GM21723 (cell line): ENCODE data around the gene CDHR1.

ENCODE experiments used
- ATAC-seq: cut with Tn5 transposase; IDR thresholded peaks from one replicate; pipeline ENCODE4 v1.9.1; 2021; ENCODE audit warnings: mild to moderate bottlenecking, moderate library complexity; ENCODE audit not compliant: unreplicated experiment

CDHR1 gene

DNA sequence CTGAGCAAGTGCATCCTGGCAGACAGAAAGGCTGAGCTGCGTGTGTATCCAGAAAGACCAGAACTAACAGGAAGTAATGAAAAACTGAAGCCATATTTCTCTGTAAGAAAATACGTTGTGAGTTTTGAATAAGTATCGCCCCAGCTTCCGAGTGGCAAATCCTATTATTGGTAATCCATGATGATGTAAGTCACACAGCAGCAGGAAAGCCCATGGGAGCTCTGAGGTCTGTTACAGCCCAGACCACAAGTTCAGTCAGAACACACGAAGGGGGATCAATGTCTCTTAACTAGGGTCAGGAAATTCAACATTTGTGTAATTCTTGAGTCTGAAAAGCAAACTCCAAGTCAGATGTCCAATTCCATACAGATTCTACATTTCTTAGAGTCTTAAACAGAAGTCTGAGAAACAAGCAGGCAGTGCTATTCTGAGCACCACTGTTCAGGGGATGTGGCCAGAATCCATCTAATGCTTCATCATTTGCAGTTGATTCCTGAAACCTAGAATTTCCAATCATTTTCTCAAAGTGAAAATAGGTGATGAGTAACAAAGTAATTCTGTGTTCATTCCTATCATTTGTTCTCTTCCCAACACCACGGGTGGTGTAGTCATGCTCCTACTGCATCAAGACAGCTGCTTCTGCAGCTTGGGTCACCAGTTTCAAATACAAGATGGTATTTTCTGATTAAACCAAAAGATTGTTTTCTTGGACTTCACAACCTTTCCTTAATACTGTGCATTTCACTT is 31.3 kb downstream of the CDHR1 start, which contains the start of gene LRIT2:
LRIT2 (minus strand) TSS at position 118 of the 747 bp plus-strand sequence; CDS start at position 94, 24 bp downstream.
- no peak for ATAC-seq

DNA sequence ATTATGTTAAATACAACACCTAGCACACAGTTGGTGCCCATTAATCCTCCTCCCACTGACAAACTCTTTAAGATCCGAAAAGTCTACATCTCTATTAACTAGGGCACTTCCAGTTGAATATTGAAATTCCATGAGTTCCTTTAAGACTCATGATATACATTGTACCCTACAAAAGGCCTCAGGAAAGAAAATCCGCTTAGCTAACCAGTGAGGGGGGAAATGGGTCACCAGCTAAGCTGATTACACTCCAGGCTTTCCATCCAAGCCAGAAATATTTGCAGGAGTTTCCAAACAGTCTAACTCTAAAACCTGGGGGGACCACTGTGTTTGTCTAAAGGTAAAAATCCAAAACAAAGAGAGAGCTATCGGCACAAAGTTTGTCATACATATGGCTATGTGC is 32.3 kb downstream of the CDHR1 start:
- no peak for ATAC-seq

DNA sequence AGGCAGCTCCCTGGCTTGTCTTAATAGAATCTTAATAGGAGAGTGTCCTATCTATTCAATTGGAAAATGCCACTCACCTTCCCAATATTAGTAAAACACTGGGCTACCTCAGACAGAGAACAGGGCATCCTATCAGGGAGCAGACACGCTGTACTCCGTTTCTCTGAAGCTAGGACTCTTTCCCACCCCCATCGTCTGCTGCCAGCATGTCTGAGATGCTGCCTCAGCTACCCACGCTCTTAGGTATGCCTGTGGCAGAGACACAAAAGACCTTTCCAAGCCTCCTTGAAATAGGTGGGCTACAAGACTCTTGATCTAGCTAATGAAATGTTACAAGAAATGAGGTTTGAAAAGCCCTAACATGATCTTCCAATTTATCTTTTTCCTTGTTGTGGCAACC is 33.5 kb downstream of the CDHR1 start:
- ATAC-seq, result no peak

DNA sequence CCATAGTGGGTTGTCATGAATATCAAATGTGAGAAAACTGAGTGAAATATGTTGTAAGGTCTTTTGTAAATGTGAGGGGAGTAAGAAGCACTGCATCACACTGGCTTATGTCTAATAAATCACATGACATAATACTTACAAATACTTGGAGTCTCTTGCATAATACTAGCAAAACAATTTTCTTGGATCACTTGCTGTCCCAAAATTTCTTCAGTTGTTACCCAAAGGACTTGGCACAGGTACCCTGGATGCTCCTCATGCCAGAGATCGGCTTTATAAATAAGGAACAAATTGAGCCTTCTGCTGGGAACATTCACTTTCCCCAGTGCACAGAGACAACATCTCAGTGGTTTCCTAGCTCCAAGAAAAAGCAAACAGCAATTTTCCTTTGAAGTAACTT is 36.0 kb downstream of the CDHR1 start:
- ATAC-seq, result no peak

DNA sequence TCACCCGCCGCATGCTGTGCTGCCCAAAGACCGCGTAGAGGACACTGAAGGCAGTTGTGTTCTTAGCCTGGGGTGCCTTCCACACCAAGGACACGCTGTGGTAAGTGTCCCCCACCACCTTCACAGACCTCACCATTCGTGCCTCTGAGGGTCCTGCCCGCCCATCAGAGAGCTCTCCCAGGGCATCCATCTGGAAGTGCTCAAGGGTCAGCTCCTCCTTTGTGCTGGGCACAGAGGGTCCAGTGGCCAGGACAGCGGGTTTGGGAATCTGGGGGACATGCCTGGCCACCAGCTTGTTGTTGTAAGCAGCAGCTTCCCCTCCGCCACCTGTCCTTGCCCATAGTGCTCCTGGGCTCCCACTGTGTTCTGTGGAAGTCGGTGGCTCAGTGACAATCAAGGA is 38.0 kb downstream of the CDHR1 start:
- ATAC-seq, result no peak

DNA sequence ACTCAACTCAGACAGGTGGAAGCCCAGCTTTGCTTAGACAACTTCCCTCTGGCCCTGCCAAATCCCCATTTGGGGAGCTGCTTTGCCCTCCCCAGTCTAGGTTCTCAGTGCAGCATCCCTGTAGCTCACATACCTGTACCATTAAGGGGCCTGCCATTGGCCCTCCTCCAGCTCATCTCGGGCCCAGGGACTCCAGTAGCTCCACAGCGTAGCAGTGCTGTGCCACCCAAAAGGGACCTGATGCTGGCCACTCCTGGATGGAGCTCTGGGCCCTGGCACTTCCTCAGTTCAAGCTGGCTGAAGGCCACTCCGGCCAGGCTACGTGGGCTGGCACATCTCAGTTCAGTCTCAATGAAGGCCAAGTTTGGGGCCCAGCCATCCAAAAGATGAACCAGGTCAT is 39.6 kb downstream of the CDHR1 start:
- ATAC-seq, result no peak

DNA sequence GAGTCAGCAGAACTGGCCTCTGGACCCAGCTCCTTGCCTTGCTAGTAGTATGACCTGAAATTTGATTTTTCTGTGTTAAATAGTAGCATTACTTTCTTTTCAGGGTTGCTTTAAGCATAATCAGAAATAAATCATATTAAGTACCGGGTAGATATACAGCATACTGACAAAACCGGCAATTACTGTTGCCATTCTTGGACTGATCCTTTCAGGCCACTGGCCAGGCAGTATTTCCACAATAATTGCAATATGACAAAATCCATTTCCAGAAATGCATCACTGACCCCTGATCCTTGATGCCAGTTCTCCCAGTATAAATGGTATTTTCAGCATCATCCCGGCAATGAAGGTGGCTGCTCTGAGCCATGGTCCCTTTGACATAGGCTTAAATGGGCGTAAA is 40.1 kb downstream of the CDHR1 start:
- ATAC-seq, result no peak

DNA sequence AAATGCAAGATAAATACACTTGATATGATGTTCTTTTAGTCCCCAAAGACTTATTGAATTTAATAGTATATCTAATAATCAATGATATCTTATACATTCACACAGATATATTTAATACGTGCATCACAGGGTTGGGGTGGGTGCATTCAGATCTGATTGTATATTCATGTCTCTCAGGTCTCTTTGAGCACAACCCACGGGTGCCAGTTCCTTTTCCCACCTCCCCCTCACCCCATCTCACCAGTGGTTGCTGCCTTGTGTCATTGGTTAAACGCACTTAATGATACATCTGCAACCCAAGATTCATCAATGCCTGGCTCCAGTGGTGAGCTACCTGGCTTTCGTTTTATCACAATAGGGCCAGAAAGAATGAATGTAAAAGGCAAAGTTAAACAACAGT is 40.8 kb downstream of the CDHR1 start:
- no peak for ATAC-seq

DNA sequence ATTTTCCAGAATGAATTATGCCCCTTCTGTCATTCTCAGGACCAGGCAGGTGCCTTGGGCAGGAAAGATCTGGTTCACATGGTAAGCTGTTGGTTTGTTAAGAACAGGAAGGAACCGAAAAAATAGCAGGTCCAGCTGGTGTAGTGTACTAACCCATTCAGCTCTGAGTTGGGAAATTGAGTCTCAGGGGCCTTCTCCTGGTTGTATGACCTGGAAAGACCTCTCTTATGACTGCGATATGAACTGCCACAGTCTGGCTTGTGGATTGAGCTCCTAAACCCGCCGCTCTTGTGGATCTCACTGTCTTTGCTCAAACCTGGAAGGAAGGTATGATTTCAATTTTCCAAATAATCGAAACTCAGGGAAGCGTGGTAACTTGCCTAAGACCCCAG is 42.5 kb downstream of the CDHR1 start:
- ATAC-seq, result no peak

DNA sequence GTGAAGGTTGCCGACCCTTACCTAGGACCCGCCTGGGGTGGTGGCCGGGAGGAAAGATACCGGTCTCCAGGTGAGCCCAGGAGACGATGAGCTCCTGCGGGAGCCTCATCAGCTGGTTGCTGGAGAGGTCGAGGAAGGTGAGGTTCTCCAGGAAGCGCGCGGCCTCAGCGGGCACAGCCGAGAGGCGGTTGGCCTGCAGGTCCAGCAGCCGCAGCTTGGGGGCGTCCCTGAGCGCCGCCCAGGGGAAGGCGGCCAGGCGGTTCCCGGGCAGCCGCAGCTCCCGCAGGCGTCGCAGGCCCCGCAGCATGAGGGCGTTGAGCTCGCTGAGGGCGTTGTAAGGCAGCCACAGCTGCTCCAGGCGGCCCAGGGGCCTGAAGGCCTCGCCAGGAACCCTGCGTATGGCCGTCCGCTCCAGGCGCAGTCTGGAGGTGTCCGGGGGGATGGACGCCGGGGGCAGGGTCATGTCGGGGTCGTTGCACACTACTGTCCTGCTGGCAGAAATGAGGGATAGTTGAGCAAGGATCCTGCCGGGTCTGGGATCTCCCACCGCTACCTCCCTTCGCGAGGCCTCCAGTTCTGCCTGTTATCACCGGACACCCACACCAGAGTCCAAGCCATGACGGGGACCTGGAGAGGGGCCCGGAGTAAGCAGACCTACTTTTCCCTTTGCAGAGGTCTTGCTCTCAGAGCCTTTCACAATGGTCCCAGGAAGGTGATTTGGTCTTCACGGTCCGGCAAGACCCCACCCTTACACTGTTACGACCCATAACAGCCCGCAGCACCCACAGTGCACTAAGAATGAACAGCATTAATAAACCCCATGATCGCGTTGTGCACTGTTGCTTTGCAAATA is 43.1 kb downstream of the CDHR1 start:
- ATAC-seq, result no peak

DNA sequence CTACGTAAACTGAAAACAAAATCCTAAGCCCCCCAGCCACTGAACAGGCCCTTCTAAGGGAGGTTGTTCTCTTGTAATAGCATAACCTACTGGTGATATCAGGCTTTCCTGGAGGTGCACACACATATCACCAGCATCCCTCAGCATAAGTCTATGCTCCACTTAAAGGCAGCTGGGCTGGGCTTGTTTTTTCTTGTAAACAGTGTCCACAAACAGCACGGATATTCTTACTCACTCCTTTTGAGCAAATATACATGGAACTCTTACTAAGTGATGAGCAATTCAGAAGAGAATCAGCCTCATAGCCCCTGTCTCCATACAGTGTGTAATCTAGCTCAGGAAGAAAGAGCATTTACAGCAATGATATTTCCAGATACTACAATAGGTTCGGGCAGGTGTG is 44.6 kb downstream of the CDHR1 start:
- ATAC-seq, result no peak

DNA sequence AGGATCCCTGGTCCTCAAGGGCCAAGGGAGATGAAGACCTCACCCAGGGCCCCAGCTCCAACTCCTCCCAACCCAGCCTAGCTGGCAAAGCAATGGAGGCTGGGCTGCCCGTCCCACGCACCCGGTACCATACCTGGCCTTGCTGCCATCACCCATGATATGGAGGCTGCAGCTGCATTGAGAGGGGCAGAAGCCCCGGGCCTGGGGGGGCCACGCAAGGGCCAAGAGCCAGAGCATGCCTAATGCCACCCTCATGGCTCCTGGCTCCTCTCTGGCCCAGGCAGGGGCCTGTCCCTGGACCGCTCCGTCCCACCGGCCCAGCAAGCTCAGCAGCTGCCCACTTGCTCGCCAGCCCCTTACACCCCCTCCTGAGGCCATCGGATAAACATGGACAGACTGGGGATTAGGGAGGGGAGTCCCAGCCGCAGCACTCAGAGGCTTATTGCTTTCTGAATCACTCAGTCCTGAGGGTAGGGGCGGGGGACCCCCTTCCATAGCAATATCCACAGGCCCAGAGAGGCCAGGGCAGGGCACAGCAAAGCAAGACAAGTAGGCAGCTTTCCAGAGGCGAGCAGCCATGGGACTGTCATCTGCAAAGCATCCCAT is 47.0 kb downstream of the CDHR1 start, which contains the start of gene LRIT1:
LRIT1 (minus strand) TSS at position 362 of the 606 bp plus-strand sequence; CDS start at position 255, 107 bp downstream.
- ATAC-seq, result no peak

DNA sequence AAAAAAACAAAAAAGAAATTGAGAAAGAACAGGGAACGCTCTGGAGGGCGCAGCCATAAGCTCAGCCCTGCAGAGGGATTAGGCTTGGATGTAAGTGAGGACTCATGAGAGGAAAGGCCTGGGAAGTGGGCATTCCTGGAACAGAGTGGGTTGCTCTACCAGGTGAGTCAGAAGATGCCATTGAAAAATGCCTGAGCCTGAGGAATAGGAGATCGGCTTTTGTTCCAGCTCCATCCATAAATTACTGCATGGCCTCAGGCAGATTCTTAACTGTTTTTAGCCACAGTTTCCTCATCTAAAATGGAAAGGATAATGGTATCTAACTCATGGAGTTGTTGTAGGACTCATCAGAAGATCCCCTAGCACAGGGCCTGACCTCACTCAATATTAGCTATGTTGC is 49.4 kb downstream of the CDHR1 start:
- no peak for ATAC-seq

DNA sequence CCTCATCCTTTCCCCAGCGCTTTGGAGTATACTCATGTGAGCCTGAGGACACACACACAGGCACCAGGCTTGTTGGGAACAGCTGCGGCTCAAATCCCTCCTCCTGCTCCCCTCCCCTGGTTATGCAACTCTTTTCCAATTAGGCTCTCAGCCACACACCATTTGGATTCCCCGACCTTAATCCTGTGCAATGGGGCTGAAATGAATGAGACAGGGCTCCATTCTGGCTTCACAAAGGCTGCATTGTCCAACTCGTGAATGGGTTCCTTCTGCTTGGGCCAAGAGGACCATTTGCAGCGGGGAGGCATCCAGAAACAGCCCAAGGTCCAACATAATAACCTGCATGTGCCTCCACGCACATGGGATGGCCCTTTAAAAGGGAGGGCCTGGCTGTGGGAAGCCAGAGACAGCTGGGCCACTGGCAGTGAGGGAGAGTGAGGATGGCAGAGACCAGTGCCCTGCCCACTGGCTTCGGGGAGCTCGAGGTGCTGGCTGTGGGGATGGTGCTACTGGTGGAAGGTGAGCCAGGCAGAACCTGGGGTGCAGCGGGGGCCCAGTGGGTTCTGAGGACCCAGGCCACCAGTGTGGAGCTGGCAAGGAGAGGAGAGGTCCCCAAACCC is 50.4 kb downstream of the CDHR1 start, which contains the start of gene RGR:
RGR (plus strand) TSS at position 403 of the 620 bp plus-strand sequence; CDS start at position 441, 38 bp downstream.
- ATAC-seq, result no peak

DNA sequence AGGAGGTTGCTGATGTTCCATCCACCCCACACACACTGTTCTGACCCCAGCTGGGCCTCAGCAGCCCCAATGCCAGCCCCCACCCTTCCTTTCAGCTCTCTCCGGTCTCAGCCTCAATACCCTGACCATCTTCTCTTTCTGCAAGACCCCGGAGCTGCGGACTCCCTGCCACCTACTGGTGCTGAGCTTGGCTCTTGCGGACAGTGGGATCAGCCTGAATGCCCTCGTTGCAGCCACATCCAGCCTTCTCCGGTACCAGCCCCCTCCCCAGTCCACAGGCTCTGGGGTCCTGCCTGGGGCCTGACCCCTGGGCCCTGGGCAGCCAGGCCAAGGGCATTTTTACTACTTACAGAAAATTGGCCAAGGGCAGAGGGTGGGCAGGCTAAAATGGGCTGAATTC is 53.2 kb downstream of the CDHR1 start:
- no peak for ATAC-seq

DNA sequence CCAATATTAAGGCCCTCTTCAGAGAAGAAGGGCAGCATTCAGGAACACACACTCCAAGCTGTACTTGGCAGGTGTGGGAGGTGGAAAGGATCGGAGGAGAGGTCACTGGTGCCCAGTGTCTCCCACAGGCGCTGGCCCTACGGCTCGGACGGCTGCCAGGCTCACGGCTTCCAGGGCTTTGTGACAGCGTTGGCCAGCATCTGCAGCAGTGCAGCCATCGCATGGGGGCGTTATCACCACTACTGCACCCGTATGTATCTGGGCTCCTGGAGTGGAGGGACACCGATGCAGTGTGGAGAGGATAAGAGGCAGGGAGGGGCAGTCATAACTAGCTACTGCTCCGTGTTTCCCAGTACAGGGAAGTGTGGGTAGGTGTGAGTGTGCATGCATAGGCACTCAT is 54.5 kb downstream of the CDHR1 start:
- ATAC-seq, result no peak

DNA sequence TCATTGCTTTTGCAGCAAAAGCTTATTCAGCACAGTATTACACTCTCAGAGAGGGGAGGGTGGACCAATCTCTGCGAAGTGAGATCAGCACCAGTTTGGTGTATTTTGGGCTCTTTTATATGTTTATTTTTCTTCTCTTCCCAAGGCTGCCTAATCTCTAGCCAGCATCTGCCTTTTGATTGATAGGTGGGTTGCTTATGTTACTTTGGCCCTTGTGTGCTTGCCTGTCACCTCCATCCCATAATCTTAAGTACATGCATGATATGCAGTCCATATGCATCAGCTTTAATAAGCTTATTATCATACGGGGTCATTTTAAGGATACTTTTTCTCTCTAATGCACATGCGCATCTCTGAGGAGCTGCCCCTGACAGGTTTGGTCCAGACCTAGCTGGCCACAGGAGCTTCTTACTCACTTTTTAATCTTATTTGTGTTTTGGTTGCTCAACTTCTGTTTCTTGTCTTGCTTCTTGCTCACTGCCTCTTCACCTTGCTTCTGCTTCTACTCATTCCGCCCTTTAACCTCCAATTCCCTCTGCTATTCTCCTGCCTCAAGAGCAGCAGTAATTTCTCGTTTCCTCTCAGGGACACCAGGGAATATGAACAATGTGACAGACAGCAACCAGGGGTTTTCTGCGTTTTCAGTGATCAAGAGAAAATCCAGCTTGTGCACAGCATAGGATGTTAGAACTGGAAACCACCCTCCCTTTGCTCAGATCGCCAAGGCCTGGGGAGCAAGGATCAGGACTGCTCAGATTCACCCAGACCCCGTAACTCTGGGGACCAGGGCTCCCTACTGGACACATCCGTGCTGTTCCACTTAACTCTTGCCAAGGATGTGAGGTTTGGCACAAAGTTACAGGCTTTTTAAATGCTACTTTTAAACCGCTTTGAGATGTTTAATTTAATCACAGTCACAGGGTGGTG is 60.5 kb downstream of the CDHR1 start:
- no peak for ATAC-seq

DNA sequence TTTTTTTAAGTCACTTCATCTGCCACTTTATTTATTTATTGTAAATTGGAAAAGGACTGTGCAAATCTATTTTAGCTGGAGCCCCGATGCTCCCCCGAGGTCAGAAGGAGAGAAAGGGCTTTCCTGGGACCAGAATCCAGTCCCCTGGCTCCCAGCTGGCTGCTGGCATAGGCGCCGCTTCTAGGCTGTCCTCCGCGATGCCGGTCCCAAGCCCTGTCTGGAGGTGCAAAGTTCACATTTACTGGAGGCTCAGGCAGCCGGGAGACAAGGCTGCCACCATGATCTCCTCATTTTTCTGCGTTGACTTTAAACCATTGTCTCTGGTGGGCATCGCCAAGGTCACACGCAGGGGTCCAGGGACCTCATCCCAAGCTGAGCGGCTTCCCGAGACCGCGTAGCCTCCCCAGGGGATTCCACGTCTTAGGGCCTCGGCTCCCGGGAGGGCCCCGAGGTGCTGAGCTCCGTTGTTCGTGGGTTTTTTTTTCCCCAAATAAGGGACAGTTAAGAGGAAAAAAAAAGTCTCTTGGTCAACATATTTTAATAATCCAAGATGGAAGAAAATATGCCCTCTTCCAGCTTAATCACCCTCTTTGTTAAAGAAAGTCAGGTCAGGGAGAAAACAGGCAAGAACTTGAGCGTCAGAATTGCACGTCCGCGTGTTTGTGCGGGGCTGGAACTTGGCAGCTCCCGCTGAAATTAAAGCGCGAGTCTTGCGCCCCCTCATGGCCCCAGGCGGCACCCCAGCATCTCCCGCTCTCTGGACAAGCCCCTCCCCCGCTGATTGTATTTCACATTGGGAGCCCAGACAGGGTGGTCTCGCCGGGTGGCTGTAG is 62.4 kb downstream of the CDHR1 start:
- ATAC-seq, result no peak

DNA sequence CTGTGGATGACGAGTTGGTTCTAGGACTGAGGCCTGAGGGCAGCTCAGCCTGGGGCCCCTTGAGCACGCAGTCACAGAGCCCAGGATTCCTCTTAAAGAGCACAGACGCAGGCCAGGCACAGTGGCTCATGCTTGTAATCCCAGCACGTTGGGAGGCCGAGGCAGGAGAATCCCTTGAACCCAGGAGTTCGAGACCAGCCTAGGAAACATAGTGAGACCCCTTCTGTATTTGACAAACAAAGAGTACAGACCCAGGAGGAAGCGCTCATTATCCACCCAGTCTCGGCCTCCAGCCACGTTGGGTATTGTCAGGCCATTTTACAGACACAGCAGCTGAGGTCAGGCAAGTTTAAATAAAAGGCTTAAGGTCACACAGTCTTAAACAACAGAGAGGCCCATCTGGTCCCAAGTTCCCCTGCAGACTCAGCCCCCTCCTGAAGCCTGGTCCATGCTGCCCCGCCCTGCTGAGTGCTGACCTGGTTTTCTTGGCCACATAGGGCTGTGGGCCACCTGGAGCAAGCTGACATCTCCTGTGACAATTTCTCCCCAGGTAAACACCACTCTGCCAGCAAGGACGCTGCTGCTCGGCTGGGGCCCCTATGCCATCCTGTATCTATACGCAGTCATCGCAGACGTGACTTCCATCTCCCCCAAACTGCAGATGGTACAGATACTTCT is 63.1 kb downstream of the CDHR1 start:
- no peak for ATAC-seq
